Stimulated activated CD8-positive, alpha-beta memory T cell treated with anti-CD3 and anti-CD28 coated beads, Interleukin-12 subunit alpha, Interleukin-12 subunit beta, amount 100 ng/mL, for 4 hours (primary cell): Measurements from ENCODE around the gene KCNK5.
A peak's percentile ranks its signal among the peaks of the same experiment; 100 is the strongest.

Experiments used
- DNase-seq: peaks from one replicate; pipeline ENCODE4 v3.0.0-alpha.2; 2020; ENCODE audit warnings: low read depth

Gene KCNK5

DNA sequence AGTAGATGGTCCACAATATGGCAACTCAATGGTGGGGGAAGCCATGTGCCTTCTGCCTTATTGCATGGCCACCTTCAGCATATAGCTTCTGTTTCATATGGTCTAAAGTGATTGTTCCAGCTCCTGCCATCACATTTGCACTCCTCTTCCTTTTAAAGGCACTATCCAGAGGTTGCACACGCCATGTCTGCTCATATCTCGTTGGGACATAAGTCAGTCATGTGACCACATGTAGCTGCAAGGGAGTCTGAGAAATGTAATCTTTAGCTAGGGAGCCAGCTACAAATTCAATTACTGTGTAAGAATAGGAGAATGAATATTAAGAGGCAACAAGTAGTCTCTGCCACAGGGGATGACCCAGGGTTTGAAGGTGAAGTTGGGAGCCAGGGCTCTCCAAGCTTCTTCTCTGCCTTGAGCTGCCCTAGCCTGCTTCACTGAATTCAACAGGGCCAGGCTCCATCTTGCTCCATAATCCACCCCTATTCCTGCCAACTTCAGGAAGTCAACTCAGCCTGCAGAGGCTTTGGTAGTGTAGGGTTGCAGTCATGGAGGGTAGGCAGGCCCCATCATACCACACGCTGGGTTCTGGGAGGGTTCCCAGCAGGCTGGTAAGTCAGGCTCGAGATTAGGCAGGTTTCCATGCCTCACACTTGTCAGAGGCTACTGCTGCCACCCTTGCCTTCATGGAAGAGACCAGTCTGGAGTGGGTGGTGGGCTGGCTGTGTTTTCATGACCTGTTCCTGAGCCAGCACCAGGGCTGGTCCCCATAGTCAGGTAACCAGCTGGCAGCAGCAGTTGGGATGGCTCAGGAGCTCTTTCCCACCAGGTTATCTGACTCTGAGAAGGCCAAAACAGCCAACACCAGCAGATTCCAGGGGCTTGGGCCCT, 57.5 kb downstream of the KCNK5 start:
- no peak for DNase-seq

DNA sequence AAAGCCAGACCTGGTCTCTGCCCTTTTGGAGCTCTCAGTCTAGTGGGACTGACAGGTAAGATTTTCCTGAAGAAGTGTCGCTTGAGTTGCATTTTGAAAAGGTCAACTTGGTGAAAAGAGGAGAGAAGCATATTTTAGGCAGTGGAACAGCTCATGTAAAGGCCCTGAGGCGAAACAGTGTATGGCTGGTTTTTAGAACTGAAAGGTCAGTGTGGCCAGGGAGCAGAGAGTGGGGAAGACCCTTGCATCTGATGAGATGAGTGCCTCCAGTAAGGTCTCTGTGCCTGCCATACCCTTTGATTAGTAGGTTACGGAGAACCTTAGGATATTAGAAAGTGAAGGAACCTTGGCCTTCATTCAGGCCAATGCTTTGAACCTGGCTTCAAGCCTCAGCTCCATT, 58.4 kb downstream of the KCNK5 start:
- no peak for DNase-seq

DNA sequence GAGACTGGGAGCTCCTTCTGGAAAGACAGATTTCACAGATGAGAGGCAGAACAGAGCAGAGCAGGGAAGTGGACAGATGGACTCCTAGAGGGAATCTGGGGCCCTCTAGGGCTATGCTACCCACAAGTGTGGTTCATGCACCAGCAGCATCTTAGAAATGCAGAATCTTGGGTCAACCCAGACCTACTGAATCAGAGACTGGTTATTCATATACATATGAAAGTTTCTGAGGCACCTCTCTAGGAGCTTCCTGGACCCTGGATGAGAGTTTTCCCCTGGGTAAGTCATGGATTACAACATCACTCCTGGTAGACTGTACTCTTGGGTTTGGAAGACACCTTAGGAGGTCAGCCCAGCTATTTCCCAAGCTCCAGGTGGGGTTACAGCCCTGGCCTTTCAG, 58.9 kb downstream of the KCNK5 start:
- DNase-seq: no peak

DNA sequence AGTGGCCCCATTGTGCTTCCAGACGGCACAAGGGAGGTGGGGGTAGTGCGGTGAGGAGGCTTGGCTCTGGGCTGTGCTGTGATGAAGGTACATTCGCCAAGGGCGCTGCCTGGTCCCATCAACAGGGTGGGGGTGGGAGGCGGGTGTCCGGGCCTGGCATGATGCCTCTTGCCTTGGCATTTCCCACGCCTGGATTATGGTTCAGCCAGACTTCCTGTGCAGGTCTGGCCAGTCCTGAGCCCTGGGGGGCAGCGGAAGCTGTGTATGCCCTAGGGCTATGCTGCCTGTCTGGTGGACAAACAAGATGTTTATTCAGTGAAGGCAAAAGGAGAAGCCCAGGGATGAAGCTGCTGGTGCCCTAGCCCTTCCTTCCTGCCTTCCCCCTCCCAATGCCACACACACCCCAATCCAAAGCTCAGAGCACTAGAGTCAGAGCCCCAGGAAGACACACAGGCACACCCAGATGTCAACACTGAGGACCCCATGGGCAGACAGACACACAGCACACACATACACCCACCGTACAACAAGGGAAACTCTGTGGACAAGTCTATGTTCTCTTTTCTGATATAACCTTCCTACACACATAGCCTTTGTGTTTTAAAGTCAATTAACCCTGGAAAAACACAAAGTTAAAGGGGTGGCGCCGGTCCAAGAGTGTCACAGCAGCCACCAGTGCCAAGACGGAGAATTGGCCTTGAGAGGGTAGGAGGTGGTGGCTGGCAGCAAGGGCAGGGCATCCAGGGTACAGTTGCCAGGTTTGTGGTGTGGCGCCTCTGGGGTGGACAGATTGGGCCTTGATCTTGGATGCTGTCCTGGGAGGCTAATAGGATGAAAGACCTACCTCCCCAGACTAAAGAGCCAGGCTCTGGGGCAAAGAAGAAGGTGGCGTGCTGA, 59.6 kb downstream of the KCNK5 start:
- no peak for DNase-seq

DNA sequence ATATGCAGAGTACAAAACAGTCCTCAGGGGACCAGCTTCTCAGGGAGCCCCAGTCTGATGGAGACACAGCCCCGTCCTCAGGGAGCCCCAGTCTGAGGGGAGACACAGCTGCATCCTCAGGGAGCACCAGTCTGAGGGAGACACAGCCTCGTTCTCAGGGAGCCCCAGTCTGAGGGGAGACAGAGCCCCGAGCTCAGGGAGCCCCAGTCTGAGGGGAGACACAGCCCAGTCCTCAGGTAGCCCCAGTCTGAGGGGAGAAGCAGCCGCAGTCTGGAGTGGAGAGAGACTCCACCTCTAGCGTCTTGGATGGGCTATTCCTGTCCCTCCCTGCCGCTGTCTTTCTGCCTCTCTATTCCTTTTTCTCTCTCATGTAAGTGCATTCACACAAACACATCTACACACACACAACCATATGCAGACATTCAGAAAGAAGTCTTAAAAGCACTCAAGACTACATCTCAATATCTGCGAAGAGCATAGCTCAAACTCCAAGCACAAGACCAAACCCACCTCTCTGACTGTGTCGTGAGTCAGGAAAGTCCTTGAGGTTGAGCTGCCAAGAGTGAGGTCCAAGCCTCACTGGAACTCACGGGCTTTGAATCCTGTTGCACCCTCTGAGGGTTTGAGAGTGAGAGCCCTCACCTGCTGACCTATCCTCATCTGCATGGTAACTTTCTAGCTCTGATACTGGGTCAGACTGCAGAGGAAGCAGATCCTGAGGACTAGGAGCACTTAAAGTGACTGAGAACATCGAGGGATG, 61.2 kb downstream of the KCNK5 start:
- no peak for DNase-seq

DNA sequence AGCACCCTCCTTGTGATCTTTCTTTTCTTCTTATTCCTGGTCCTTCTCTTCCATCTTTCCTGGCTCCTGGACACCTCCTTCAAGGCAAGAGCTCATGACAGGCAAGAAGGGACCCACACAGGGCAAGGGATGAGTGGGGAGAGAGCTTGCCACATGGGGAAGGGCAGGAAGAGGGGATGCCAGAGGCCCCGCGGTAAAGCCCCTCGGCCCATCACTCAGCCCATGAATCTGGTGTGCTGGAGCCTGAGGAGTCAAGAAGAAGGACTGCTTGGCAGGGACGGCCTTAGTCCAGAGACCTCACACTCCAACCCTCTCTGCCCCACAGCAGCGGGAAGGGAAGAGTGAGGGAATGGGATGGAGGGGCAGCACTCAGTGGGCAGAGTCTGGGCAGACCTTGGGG, 62.0 kb downstream of the KCNK5 start:
- no peak for DNase-seq

DNA sequence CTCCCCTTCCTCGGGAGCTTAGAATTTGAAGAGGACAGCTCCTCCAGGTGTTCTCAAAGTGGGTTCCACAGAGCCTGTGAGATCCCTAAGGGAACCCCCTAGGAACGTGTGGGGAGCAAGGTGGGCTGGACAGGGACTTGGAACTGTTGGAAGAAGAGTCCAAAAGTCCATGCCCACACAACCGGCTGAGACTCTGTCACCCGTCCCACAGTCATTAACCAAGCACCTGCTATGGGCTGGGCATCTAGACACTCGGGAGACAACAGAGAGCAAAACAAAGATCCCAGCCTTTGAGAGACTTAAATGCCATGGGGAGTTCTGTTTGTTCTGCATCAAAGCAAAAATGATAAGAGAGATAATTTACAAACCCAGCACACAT, 62.4 kb downstream of the KCNK5 start:
- DNase-seq: no peak

DNA sequence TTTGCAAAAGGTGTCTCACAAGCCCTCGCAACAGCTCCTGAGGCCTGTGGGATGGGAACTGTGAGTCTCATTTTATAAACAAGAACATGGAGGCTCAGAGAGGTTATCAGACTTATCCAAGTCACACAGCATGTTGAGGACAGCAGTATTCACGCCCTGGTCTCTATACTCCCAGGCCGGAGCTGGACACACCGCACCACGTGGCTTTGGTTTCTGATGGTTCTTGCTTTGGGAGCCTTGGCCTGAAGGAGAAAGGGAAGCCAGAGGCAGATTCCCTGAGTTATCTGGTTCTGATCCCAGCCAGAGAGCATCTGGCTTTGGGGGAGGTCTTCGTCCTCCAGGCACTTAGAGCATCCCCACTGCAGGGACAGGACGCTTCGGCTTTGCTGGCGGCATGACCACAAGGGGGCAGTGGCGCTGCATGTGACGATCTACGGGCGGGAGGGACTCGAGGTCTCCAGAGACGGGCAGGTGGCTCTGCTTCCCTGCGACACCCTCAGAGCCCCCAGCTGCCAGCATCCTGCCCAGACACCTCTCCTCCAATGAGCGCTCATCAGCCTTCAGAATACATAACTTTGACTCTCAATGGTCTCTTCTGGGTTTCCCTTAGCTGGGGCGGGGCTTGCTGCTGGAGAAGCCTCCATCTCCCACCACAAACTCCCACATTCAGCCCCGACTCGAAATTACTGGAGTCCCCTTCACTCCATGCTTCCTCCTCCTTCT, 62.9 kb downstream of the KCNK5 start:
- DNase-seq: peak; percentile 63

DNA sequence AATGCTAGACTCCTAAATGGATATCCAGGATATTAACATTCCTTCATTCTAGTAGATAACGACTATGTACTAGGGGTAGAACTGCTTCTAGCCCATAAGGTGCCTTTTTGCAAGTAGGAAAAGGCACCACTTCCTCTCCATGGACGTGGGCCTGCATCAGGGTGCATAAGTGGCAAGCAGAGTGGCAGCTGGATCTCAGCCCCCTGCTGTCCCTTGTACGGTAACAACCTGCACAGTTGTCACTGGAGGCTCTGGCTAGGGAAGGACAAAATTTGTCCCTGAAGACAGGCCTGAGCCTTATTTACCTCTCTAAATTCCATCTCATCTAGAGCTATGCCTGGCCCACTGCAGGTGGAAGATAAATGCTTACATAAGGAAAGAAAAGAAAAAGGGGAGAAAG, 71.8 kb downstream of the KCNK5 start:
- DNase-seq: no peak

DNA sequence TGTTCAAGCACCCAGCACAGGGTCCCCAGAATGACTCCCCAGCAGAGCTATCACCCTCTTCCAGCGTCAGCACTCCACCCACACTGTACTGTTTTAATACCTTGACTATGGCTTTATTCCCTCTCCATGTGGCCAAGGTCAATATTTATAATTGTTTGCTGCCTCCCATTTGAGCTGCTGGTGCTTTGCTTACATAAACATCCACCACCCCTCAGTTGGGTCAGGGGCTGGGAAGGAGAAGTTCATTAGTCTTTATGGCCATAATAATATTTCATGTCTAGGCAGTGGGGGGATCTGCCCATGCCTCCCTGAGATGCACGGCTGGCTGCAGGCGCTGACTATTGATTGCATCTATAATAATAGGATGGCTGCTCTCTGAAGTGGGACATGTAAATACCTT, 72.5 kb downstream of the KCNK5 start:
- DNase-seq: no peak

DNA sequence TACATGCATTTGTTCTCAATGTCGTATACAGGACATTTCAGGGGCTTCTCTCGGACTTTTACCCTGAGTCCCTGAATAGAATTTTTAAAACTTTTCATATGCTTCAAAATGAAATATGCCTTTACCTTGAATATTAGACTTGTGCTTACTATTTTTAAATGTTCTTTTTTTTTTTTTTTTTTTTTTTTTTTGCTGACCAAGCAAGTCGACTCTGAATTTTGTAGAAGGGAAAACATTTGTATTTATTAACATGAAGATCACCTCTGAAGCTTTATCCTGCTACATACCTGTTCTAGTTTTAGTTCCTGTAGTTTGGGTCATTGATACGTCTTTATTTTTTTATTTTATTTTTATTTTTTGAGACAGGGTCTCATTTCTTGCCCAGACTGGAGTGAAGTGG, 74.6 kb downstream of the KCNK5 start:
- DNase-seq: no peak

DNA sequence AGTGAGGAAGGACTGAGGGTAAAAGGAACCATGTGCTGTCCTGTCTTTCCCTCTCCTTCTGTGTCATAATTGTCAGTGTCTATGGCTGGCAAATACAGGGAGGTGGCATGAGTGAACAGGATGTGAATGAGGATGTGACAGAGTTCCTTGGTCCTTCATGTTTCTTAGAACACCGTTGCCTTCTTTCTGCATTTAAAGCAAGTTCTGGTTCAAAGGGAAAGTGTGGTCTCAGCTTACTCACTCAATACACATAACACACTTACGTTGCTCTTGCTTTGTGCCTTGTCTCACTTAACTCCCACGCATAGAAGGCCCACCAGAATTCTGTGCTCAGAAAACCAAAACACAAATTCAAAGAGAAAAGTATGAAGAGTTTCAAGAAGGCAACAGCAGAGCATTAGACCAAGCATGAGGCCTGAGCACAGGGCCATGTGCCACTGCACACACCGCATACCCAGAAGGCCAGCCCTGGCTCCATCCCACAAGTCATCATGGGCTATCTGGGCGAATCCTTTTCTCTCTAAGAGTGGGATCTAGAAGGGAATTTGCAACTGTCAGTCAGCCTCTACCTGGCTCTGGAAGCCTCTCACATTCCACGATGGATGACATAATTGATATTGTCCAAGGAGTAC, 75.4 kb downstream of the KCNK5 start:
- DNase-seq: no peak

DNA sequence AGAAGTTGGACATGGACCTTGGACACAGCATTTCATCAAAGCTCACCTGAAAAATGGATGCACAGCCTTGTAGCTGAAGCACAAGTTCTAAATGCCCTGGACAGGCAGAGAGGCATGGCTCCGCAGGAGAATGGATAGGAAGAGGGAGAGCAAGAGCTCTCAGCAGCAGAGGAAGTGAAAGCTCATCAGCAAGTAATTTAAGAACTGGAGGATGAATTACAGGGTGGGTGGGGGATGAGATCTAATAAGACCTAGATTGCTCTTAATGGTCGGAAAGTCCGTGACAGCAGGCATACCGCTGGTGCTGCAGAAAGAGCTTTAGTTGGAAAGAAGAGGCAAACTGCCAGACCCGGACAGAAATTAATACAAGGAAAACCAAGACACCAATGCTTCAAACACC, 77.0 kb downstream of the KCNK5 start:
- DNase-seq: no peak

DNA sequence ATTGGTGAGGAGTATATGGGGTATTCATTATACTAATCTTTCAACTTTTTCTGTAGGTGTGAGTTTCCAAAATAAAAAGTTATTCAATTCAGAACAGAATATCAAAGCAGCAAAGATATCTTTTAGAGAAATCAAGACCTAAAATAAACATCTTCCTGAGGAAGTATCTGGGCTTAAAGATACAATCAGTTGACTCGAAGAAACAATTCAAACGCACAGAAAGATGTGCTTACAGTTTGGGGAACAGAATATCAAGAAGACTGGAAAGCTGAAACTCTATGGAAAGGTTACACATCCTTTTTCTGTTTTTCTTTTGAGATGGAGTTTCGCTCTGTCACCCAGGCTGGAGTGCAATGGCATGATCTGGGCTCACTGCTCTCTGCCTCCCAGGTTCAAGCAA, 78.1 kb downstream of the KCNK5 start:
- no peak for DNase-seq

DNA sequence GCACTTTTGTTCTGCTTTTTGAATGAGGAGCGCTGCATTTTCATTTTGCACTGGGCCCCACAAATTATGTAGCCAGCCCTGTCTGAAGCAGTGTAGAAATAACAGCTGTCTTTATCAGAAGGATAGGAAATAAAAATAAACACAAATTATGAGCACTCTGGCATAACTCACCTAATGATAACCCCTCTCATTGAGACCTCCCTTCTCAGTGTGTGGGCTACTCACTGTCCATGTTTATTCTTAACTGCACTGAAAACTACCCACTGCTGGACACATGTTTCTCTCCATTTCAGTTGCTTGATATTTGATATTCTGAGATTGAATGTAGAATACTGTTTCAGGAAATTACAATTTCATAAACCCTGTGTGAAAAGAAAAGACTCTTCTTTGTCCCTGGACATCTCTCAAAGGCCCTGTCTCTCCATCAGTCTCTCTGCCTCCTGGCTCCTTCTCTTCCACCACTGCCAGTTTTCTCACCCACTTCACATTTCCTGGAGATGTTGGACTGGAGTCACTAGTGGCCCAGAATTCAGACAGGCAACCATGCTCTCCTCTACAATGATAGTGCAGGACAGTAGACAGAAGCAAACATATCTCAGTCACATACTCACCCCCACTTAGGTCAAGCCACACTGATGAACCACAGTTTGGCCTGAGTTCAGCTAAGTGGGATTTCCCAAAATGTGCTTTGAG, 84.6 kb downstream of the KCNK5 start:
- DNase-seq: no peak

DNA sequence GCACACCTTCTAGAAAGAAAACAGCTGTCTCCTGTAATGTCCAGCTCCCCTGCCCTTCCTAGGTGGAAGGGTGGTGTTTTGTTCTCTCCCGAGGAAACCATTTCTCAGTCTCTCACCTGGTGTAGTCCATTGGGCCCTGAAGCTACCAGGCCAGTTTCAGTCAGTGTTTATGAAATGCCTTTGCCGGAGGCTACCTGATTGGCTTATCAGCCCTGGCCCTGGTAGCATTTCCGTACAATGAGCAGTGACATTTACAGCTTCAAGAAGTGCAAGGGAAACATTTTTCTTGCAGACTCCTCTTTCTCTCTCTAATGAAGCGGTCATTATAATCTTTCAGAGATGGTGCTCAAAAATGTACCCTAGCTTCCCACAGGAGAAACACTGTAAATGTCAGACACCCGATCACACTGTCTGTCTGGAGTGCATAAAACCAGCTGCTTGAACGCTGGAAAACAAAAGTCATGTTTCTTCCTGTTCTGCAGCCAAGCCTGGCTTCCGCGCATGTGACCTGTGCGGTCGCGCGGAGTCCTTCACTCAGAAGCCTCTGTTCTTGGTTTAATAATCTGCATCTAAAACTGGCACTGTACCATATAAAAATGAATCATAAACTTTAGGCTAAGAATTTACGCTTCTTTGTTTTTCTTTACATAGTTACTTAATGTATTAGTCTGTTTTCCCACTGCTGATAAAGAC, 85.9 kb downstream of the KCNK5 start:
- no peak for DNase-seq

DNA sequence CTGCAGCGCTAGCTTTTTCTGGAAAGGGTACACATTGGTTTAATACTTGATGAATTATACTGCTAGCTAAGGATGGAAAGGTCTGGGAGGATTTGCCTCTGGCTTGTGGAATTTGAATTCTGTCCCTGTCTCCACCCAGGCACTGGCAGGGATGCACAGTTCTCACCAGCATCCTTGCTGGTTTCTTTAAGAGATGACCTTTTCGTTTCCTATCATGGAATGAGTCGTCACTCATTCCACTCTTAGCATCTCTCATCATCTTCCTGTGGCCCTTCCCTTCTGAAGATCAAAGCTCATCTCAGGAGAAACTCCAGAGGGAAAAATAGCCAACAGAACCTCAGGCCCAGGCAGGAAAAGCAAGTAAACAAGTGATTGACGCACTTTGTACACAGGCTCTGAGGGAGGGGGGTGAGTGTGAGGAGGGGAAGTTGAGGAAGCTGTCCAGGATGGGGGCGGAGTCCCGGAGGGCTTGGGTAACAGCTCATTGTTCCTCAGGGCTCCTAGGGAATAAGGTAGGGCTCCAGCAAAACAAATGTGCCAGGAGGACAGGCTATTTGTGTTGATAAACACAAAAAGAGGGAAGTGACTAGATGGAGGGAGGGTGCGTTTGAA, 88.6 kb downstream of the KCNK5 start:
- no peak for DNase-seq
